AML-193 (cell line): Measurements from ENCODE around the gene KIF19.
"Not testable (repeated sequence)": the region's sequence is repeated elsewhere in the genome, so short reads cannot be mapped to it uniquely, and the experiment has no call there.

ENCODE experiments used
- DNase-seq, 2 experiments: peaks; one replicate each; lab custom pipeline; 2025; lab: John Stamatoyannopoulos, UW

The KIF19 gene

GRCh38 chr17:74325743-74326379, at the start of gene KIF19:
KIF19 (plus strand) TSS chr17:74326226; CDS start chr17:74326350, 124 bp downstream.
- DNase-seq = no peak

- no peak for DNase-seq
Observed at GRCh38 chr17:74276541-74277009, 49.5 kb upstream of the KIF19 start.

- DNase-seq = no peak
Observed at GRCh38 chr17:74277935-74278334, 48.1 kb upstream of the KIF19 start.

GRCh38 chr17:74279617-74280016, 46.4 kb upstream of the KIF19 start:
- not testable (repeated sequence) for DNase-seq

- no peak for DNase-seq
Observed at GRCh38 chr17:74280093-74280513, 45.9 kb upstream of the KIF19 start.

GRCh38 chr17:74281799-74282198, 44.2 kb upstream of the KIF19 start:
- DNase-seq = no peak

- not testable (repeated sequence) for DNase-seq
Observed at GRCh38 chr17:74282274-74282586, 43.8 kb upstream of the KIF19 start.

GRCh38 chr17:74282587-74283370, 43.2 kb upstream of the KIF19 start:
- peak; percentile 15 to 18 for DNase-seq

GRCh38 chr17:74283371-74283673, 42.7 kb upstream of the KIF19 start:
- DNase-seq = no peak

- DNase-seq = no peak
Observed at GRCh38 chr17:74287031-74287602, 38.9 kb upstream of the KIF19 start.

- DNase-seq = no peak
Observed at GRCh38 chr17:74288785-74289184, 37.2 kb upstream of the KIF19 start.

- no peak for DNase-seq
Observed at GRCh38 chr17:74289688-74290087, 36.3 kb upstream of the KIF19 start.

- DNase-seq = no peak
Observed at GRCh38 chr17:74290340-74290739, 35.7 kb upstream of the KIF19 start.

- DNase-seq = no peak
Observed at GRCh38 chr17:74292495-74292894, 33.5 kb upstream of the KIF19 start.

GRCh38 chr17:74295625-74296547, 30.1 kb upstream of the KIF19 start:
- no peak for DNase-seq

- peak; percentile 47 to 61 for DNase-seq
Observed at GRCh38 chr17:74296548-74296936, 29.5 kb upstream of the KIF19 start.

GRCh38 chr17:74297941-74298340, 28.1 kb upstream of the KIF19 start:
- DNase-seq = no peak

- DNase-seq = no peak
Observed at GRCh38 chr17:74298778-74299177, 27.2 kb upstream of the KIF19 start.

GRCh38 chr17:74299226-74300009, 26.6 kb upstream of the KIF19 start:
- no peak for DNase-seq

GRCh38 chr17:74303305-74303704, 22.7 kb upstream of the KIF19 start:
- peak; percentile 30 to 32 for DNase-seq

- no peak for DNase-seq
Observed at GRCh38 chr17:74304184-74304583, 21.8 kb upstream of the KIF19 start.
